Fibroblast of mammary gland (primary cell): Measurements from ENCODE around the gene MAGED2.
"Not testable (repeated sequence)": the region's sequence is repeated elsewhere in the genome, so short reads cannot be mapped to it uniquely, and the experiment has no call there.

ENCODE experiments used
- DNase-seq: peaks from one replicate; pipeline ENCODE4 v3.0.0-alpha.2; 2010; ENCODE audit warnings: low read depth
- H3K4me3 ChIP-seq: 2 replicates; pipeline ENCODE4 v1.5.1; 2011; ENCODE audit warnings: low read depth, mild to moderate bottlenecking, low read length, moderate library complexity; ENCODE audit not compliant: control insufficient read depth
- CTCF ChIP-seq: conservative IDR thresholded peaks from 2 replicates; pipeline ENCODE4 v1.5.1; 2011; ENCODE audit warnings: low read depth, low read length, inconsistent platforms; ENCODE audit not compliant: control insufficient read depth, insufficient read depth

MAGED2 gene

GRCh38 chrX:54786967-54787366, 20.6 kb upstream of the MAGED2 start:
- no peak for TF ChIP-seq CTCF
- no peak for DNase-seq

GRCh38 chrX:54788446-54788845, 19.1 kb upstream of the MAGED2 start:
- TF ChIP-seq CTCF: no peak
- no peak for DNase-seq
- no peak overlapping the region for H3K4me3 ChIP-seq

More at GRCh38 chrX:54786967-54787366, 20.6 kb upstream of the MAGED2 start:
- H3K4me3 ChIP-seq: no peak overlapping the region

- DNase-seq, H3K4me3 ChIP-seq: not testable (repeated sequence)
Observed at GRCh38 chrX:54789405-54789804, 18.1 kb upstream of the MAGED2 start.

- TF ChIP-seq CTCF: no peak
- H3K4me3 ChIP-seq: no peak overlapping the region
- no peak for DNase-seq
Observed at GRCh38 chrX:54794028-54794427, 13.5 kb upstream of the MAGED2 start.

- DNase-seq: no peak
- H3K4me3 ChIP-seq: no peak overlapping the region
- TF ChIP-seq CTCF: no peak
Observed at GRCh38 chrX:54794795-54795194, 12.8 kb upstream of the MAGED2 start.

- H3K4me3 ChIP-seq: no peak within 1 kb of the TSS
- no peak for DNase-seq
- TF ChIP-seq CTCF: no peak
Observed at GRCh38 chrX:54798137-54798536, 9.4 kb upstream of the MAGED2 start, which contains the start of gene ITIH6. Gene ITIH6 (minus strand): TSS chrX:54798255. CDS start chrX:54798210, 45 bp downstream.

- TF ChIP-seq CTCF: no peak
- no peak for DNase-seq
- no peak overlapping the region for H3K4me3 ChIP-seq
Observed at GRCh38 chrX:54799046-54799445, 8.5 kb upstream of the MAGED2 start.
